ENCODE measurements around the gene VPS35L. TPM values are rescaled to one million over a fixed set of nuclear protein-coding genes. Genes with fewer than 3 reads are reported as not detected.

VPS35L gene
- total and polyA plus RNA-seq, 2 experiments from 2014 or later: 48.0 to 54.6 TPM

GRCh38 chr16:19517424-19518089 lies 37.9 kb upstream of the VPS35L start:
- H3K4me3 Mint-ChIP-seq: no peak overlapping the region

More at GRCh38 chr16:19517424-19518089, 37.9 kb upstream of the VPS35L start:
- Histone ChIP-seq H3K4me1 (ENCODE audit: insufficient read depth) (peaks cover 13% of the 10 kb centered on the region), H3K4me2 (no peak overlapping the region), H4K20me1 (replicated peaks; ENCODE audit: insufficient read depth) (peaks cover 20% of the 10 kb centered on the region), H3K79me2 (replicated peaks; ENCODE audit: insufficient read depth) (peaks cover 64% of the 10 kb centered on the region), H3K36me3 (ENCODE audit: insufficient read depth) (peaks cover 24% of the 10 kb centered on the region), H3K27me3 (ENCODE audit: insufficient read depth) (no peaks in the 10 kb centered on the region), H3F3A (replicated peaks; ENCODE audit: low read depth) (no peaks in the 10 kb centered on the region), H2AFZ (no peak overlapping the region), H3K27ac (ENCODE audit: low read depth) (no peak overlapping the region), H3K9me2 (ENCODE audit: insufficient read depth) (no peaks in the 10 kb centered on the region), H3K4me3 (no peak overlapping the region)
- Mint-ChIP-seq H3K27me3 (ENCODE audit: insufficient read depth, low read depth, poor library complexity) (no peaks in the 10 kb centered on the region), H3K4me1 (peaks cover 16% of the 10 kb centered on the region), H3K9me3 (no peaks in the 10 kb centered on the region; the same call in 2 of the 3 replicates), H3K36me3 (ENCODE audit: low read depth) (peaks cover 43% of the 10 kb centered on the region), H3K27ac (no peak overlapping the region)
- ATAC-seq (no peak), DNase-seq (ENCODE audit: low spot score) (no peak)
- TF ChIP-seq CTCF (conservative IDR thresholded peaks at IDR 0.05; ENCODE audit: low read depth in 2 of 2) (no peak), EZH2phosphoT487 (IDR thresholded peaks at IDR 0.05; ENCODE audit: unreplicated experiment) (no peak), POLR2AphosphoS5 (IDR thresholded peaks at IDR 0.05; ENCODE audit: low read depth) (no peak), STAT1 (IDR thresholded peaks at IDR 0.05; ENCODE audit: unreplicated experiment) (no peak), ZNF114 (CRISPR knock-in tag; IDR thresholded peaks at IDR 0.05) (no peak), ETS1 (IDR thresholded peaks at IDR 0.05) (no peak), JUNB (IDR thresholded peaks at IDR 0.05; ENCODE audit: unreplicated experiment) (no peak), ZNF462 (CRISPR knock-in tag; IDR thresholded peaks at IDR 0.05) (no peak), CREB1 (CRISPR knock-in tag; IDR thresholded peaks at IDR 0.05; ENCODE audit: low read depth) (no peak), EZH2 (IDR thresholded peaks at IDR 0.05; ENCODE audit: low read depth, unreplicated experiment) (no peak), NANOG (IDR thresholded peaks at IDR 0.05; ENCODE audit: borderline replicate concordance) (no peak), REST (IDR thresholded peaks at IDR 0.05; ENCODE audit: unreplicated experiment) (no peak), ZNF331 (CRISPR knock-in tag; IDR thresholded peaks at IDR 0.05; ENCODE audit: low read depth) (no peak)
